HepG2 (cell line): ENCODE measurements around the gene SFXN1. TPM values are rescaled to one million over a fixed set of nuclear protein-coding genes. Genes with fewer than 3 reads are reported as not detected.

ENCODE experiments used
- ATAC-seq: fragments of 200-7000 bp; cut with Tn5 transposase; 3 replicates; pipeline ENCODE4 v1.9.1; 2020; ENCODE audit warnings: mild to moderate bottlenecking, moderate library complexity
- BruUV-seq: library from RNA; stranded (reverse); fragments of 400-500 nt; replicated peaks from 2 replicates; lab custom pipeline; 2021; lab: Mats Ljungman, UMichigan
- CTCF ChIA-PET: fragments of 300-600 bp; formaldehyde crosslinking; extraction: SDS; loops from one replicate; lab custom pipeline; 2021; ENCODE audit warnings: low total read pairs, inconsistent platforms, low intra/inter-chr PET ratio; lab: Yijun Ruan, JAX
- POLR2A ChIA-PET: fragments of 350-600 bp; sonication (Branson Sonifier 250); formaldehyde crosslinking; loops from one replicate; lab custom pipeline; 2020; ENCODE audit warnings: antibody characterized with exemption, inconsistent platforms; lab: Yijun Ruan, JAX
- DNase-seq: peaks from one replicate; pipeline ENCODE4 v3.0.0-alpha.2; 2015; ENCODE audit warnings: low spot score
- FAIRE-seq: peaks from 3 replicates; lab custom pipeline; 2011; peaks lifted over from hg19 to GRCh38; lab: Jason Lieb, UNC
- H2AFZ ChIP-seq: one replicate; pipeline ENCODE4 v1.6.1; 2011; ENCODE audit warnings: low read length, inconsistent platforms
- H3K27ac ChIP-seq: fragments of 300-600 bp; 3 replicates; pipeline ENCODE4 v1.8.0; 2011; ENCODE audit warnings: mixed run types, mild to moderate bottlenecking, mixed read lengths, low read length, inconsistent platforms; ENCODE audit not compliant: insufficient read depth; ENCODE audit errors: extremely low read length
- H3K27me3 ChIP-seq, 2 experiments: fragments of 200-600 bp in 1 of 2; 2 replicates in 1 of 2; 3 replicates in 1 of 2; pipeline versions ENCODE4 v1.6.0 to v1.8.0; 2011; ENCODE audit warnings: low read length in 2 of 2, mild to moderate bottlenecking in 2 of 2, moderate library complexity in 2 of 2, inconsistent platforms in 1 of 2; ENCODE audit not compliant: insufficient read depth in 2 of 2, control insufficient read depth in 1 of 2
- H3K36me3 ChIP-seq, 2 experiments: fragments of 200-600 bp in 1 of 2; replicated peaks in 1 of 2; 2 replicates in 1 of 2; 3 replicates in 1 of 2; pipeline versions ENCODE4 v1.5.1 to v1.8.0; 2011; ENCODE audit warnings: low read length in 2 of 2, inconsistent platforms in 1 of 2; ENCODE audit not compliant: insufficient read depth in 2 of 2, control insufficient read depth in 1 of 2
- H3K4me1 ChIP-seq: 2 replicates; pipeline ENCODE4 v1.5.1; 2012; ENCODE audit warnings: low read length, inconsistent platforms; ENCODE audit not compliant: insufficient read depth
- H3K4me2 ChIP-seq: 2 replicates; pipeline ENCODE4 v1.6.0; 2011; ENCODE audit warnings: low read depth, low read length, inconsistent platforms
- H3K4me3 ChIP-seq, 3 experiments: fragments of 200-600 bp in 1 of 3; sonication (generic), shearing (Covaris generic) in 1 of 3; replicated peaks in 1 of 3; 2 replicates each; pipeline ENCODE4 v1.5.1; 2011 to 2016; ENCODE audit warnings: low read length in 3 of 3, inconsistent platforms in 2 of 3, low read depth in 2 of 3, mild to moderate bottlenecking in 2 of 3, control low read depth in 1 of 3, mixed read lengths in 1 of 3; ENCODE audit not compliant: insufficient read depth in 1 of 3
- H3K79me2 ChIP-seq: one replicate; pipeline ENCODE4 v1.6.1; 2011; ENCODE audit warnings: low read length, inconsistent platforms; ENCODE audit not compliant: insufficient read depth
- H3K9ac ChIP-seq: 2 replicates; pipeline ENCODE4 v1.6.0; 2011; ENCODE audit warnings: mild to moderate bottlenecking, low read depth, low read length, inconsistent platforms; ENCODE audit not compliant: insufficient read depth
- H3K9me3 ChIP-seq: 2 replicates; pipeline ENCODE4 v1.5.1; 2012; ENCODE audit warnings: mild to moderate bottlenecking, low read length
- H4K20me1 ChIP-seq: 2 replicates; pipeline ENCODE4 v1.6.0; 2011; ENCODE audit warnings: inconsistent platforms, mild to moderate bottlenecking, low read length, moderate library complexity; ENCODE audit not compliant: insufficient read depth
- ATAD3A ChIP-seq: sonication (generic); formaldehyde crosslinking; IDR thresholded peaks from 2 replicates; pipeline ENCODE4 v1.4.0; 2020; ENCODE audit warnings: missing genetic modification reagents
- ATM ChIP-seq: fragments of 450-650 bp; IDR thresholded peaks from 2 replicates; pipeline ENCODE4 v1.7.1; 2017; ENCODE audit warnings: mild to moderate bottlenecking, borderline replicate concordance
- HNF4A ChIP-seq: sonication (generic); formaldehyde crosslinking; IDR thresholded peaks from 2 replicates; pipeline ENCODE4 v1.4.0; 2020; ENCODE audit warnings: missing genetic modification reagents
- HOXA9 ChIP-seq: sonication (generic); formaldehyde crosslinking; IDR thresholded peaks from 2 replicates; pipeline ENCODE4 v1.8.1; 2022; ENCODE audit warnings: missing genetic modification reagents, mild to moderate bottlenecking, moderate library complexity, borderline replicate concordance
- KLF9 ChIP-seq: IDR thresholded peaks from 2 replicates; pipeline ENCODE4 v1.6.1; 2016; ENCODE audit warnings: low read depth
- POLR2G ChIP-seq: fragments of 200-400 bp; formaldehyde crosslinking; IDR thresholded peaks from 2 replicates; pipeline ENCODE4 v1.6.1; 2018; ENCODE audit warnings: mild to moderate bottlenecking, low read depth, low read length, moderate library complexity
- SRF ChIP-seq: IDR thresholded peaks from 2 replicates; pipeline ENCODE4 v1.6.1; 2011; ENCODE audit warnings: mild to moderate bottlenecking, low read depth, low read length, moderate library complexity
- SRY ChIP-seq: sonication (generic); formaldehyde crosslinking; IDR thresholded peaks from 2 replicates; pipeline ENCODE4 v1.8.0; 2022; ENCODE audit warnings: mild to moderate bottlenecking, missing genetic modification reagents
- ZNF10 ChIP-seq: sonication (generic); formaldehyde crosslinking; IDR thresholded peaks from 2 replicates; pipeline ENCODE4 v1.4.0; 2020; ENCODE audit warnings: mild to moderate bottlenecking, low read depth, missing genetic modification reagents, borderline replicate concordance
- ZNF44 ChIP-seq: sonication (generic); formaldehyde crosslinking; IDR thresholded peaks from 2 replicates; pipeline ENCODE4 v1.5.1; 2020; ENCODE audit warnings: mild to moderate bottlenecking, missing genetic modification reagents
- ZNF674 ChIP-seq: sonication (generic); formaldehyde crosslinking; IDR thresholded peaks from 2 replicates; pipeline ENCODE4 v1.5.0; 2020; ENCODE audit warnings: low read depth, mild to moderate bottlenecking, missing genetic modification reagents
- WGBS: methylation state at CpG from one replicate; pipeline ENCODE4 v1.1.6; 2017; ENCODE audit warnings: low lambda C conversion rate; 5-methylcytosine and 5-hydroxymethylcytosine counted together
- in situ Hi-C: cut with HindIII; loops from 2 replicates; pipeline ENCODE4 v1.10.0; 2017; ENCODE audit warnings: low pct_unique_long_range_greater_than_20kb; ENCODE audit not compliant: extremely low pct_ligation_motif_present
- intact Hi-C: fragments of 100-400 bp; cut with micrococcal nuclease; formaldehyde crosslinking; loops from one replicate; pipeline ENCODE4 v1.10.0; 2022; ENCODE audit not compliant: unreplicated experiment
- polyA plus RNA-seq, 8 experiments: library from polyadenylated mRNA; depleted of rRNA in 3 of 8; stranded (reverse) in 7 of 8; unstranded in 1 of 8; fragments of >200 nt; fragmentation: Illumina TruSeq in 4 of 8; extraction: Trizol in 4 of 8; gene quantifications; 2 replicates each; pipeline versions ENCODE4 v1.2.1 to v1.2.3, GENCODE V29; 2011 to 2016; ENCODE audit warnings: low read depth in 4 of 8, missing spikeins in 1 of 8, mixed read lengths in 1 of 8; ENCODE audit not compliant: insufficient read depth in 1 of 8
- total RNA-seq, 5 experiments: library from RNA; depleted of rRNA; stranded (reverse); fragments of >200 nt; fragmentation: Illumina TruSeq; extraction: Trizol; gene quantifications; 2 replicates each; pipeline ENCODE4 v1.2.3, GENCODE V29; 2016; ENCODE audit warnings: low read depth in 1 of 5
- TF ChIP-seq, protein P1 (sequence below): sonication (generic); formaldehyde crosslinking; IDR thresholded peaks from 2 replicates; pipeline ENCODE4 v1.4.0; 2020; ENCODE audit warnings: missing genetic modification reagents, borderline replicate concordance

The SFXN1 gene
- total and polyA plus RNA-seq, 2 of the 13 experiments (the other 11 are each of a cell fraction or from before 2014, with no cell fraction given) = 122 to 135 TPM

DNA sequence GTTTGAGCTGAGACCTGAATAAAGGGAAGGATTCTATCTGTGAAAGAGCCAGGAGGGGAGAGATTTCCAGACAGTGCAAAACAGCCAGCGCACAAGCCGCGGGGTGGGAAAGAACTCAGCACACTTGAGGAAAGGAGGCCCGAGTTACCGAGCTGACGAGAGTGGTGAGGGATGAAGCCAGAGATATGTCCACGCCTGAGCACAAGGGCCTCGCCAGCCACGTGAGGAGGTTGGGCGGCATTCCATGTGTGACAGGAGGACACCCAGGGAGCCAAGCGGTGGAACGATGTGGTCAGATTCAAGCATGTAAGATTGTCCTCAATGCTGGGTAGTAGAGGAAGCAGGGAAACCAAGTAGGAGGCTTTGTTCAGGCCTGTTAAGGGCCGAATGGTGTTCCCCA is 17.0 kb upstream of the SFXN1 start:
- no TSS peak for BruUV-seq
- FAIRE-seq = no peak
- Histone ChIP-seq H3K4me1 (peaks cover 8% of the 10 kb centered on the region; the same call in 1 of the 2 replicates), H3K27me3 (peaks cover 0 to 29% of the 10 kb centered on the region in 2 experiments; a peak in 4 of 5 replicates), H3K79me2 (no peaks in the 10 kb centered on the region), H3K27ac (no peak overlapping the region), H2AFZ (no peak overlapping the region), H4K20me1 (no peaks in the 10 kb centered on the region; the same call in 1 of the 2 replicates), H3K36me3 (no peaks in the 10 kb centered on the region), H3K4me2 (no peak overlapping the region), H3K9me3 (no peaks in the 10 kb centered on the region), H3K4me3 (no peak overlapping the region), H3K9ac (no peak overlapping the region)
- no peak for TF ChIP-seq ATAD3A (CRISPR knock-in tag)
- TF ChIP-seq KLF9 (CRISPR knock-in tag) = no peak
- TF ChIP-seq HNF4A = no peak
- TF ChIP-seq SRY (CRISPR knock-in tag) = no peak
- no peak for TF ChIP-seq POLR2G
- TF ChIP-seq SRF = no peak
- TF ChIP-seq ZNF44 = no peak
- TF ChIP-seq ZNF674 = no peak
- no peak for TF ChIP-seq ATM
- TF ChIP-seq, protein P1, sequence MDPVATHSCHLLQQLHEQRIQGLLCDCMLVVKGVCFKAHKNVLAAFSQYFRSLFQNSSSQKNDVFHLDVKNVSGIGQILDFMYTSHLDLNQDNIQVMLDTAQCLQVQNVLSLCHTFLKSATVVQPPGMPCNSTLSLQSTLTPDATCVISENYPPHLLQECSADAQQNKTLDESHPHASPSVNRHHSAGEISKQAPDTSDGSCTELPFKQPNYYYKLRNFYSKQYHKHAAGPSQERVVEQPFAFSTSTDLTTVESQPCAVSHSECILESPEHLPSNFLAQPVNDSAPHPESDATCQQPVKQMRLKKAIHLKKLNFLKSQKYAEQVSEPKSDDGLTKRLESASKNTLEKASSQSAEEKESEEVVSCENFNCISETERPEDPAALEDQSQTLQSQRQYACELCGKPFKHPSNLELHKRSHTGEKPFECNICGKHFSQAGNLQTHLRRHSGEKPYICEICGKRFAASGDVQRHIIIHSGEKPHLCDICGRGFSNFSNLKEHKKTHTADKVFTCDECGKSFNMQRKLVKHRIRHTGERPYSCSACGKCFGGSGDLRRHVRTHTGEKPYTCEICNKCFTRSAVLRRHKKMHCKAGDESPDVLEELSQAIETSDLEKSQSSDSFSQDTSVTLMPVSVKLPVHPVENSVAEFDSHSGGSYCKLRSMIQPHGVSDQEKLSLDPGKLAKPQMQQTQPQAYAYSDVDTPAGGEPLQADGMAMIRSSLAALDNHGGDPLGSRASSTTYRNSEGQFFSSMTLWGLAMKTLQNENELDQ (CRISPR knock-in tag) = no peak
- no peak for TF ChIP-seq ZNF10 (CRISPR knock-in tag)
- TF ChIP-seq HOXA9 (CRISPR knock-in tag) = no peak
- DNase-seq = no peak
- CTCF ChIA-PET = no interaction called here
- POLR2A ChIA-PET = no interaction called here
- in situ Hi-C loops (no loop called here), intact Hi-C loops (loop anchor here (5.0 to 10.0 kb wide), 2 partner anchors 253 to 509 kb away; no protein-coding TSS in a partner anchor)
- 41% methylated on average over 12 of the region's 13 CpGs for WGBS
- no peak for ATAC-seq
